K562 (cell line): ENCODE data around the gene POLD1. TPM values are rescaled to one million over a fixed set of nuclear protein-coding genes. Genes with fewer than 3 reads are reported as not detected.
A peak's percentile ranks its signal among the peaks of the same experiment; 100 is the strongest.

Experiments
- DDX20 ChIP-seq: fragments of 450-650 bp; IDR thresholded peaks from 2 replicates; pipeline ENCODE4 v1.6.1; 2016; ENCODE audit warnings: missing genetic modification characterization, low read depth, mild to moderate bottlenecking, missing compliant biosample characterization, moderate library complexity
- ETS2 ChIP-seq: IDR thresholded peaks from 2 replicates; pipeline ENCODE4 v1.6.1; 2016; ENCODE audit warnings: borderline replicate concordance, missing genetic modification characterization, mild to moderate bottlenecking, moderate library complexity, missing compliant biosample characterization; ENCODE audit not compliant: poor library complexity, severe bottlenecking
- GTF2F1 ChIP-seq: IDR thresholded peaks from 2 replicates; pipeline ENCODE4 v1.6.1; 2011; ENCODE audit warnings: low read depth, low read length, improper control_type of control experiment
- JUNB ChIP-seq: fragments of 450-650 bp; formaldehyde crosslinking; conservative IDR thresholded peaks from 2 replicates; pipeline ENCODE4 v1.4.0; 2020; ENCODE audit warnings: mild to moderate bottlenecking
- KDM4B ChIP-seq, 2 experiments: fragments of 450-650 bp in 1 of 2; sonication (generic) in 1 of 2; IDR thresholded peaks; 2 replicates each; pipeline ENCODE4 v1.6.1; 2016 to 2017; ENCODE audit warnings: borderline replicate concordance in 2 of 2, antibody characterized with exemption in 1 of 2, low read depth in 1 of 2, mild to moderate bottlenecking in 1 of 2
- KDM5B ChIP-seq: fragments of 200-600 bp; sonication (generic); IDR thresholded peaks from 2 replicates; pipeline ENCODE4 v1.6.1; 2012; ENCODE audit warnings: low read depth, mild to moderate bottlenecking, moderate library complexity, low read length, control low read depth, inconsistent platforms; ENCODE audit not compliant: insufficient replicate concordance
- MED1 ChIP-seq: sonication (generic); formaldehyde crosslinking; IDR thresholded peaks from 2 replicates; pipeline ENCODE4 v1.8.1; 2023; ENCODE audit warnings: missing genetic modification reagents, borderline replicate concordance
- PRMT5 ChIP-seq: sonication (generic); formaldehyde crosslinking; IDR thresholded peaks from 2 replicates; pipeline ENCODE4 v1.5.0; 2020; ENCODE audit warnings: missing genetic modification reagents
- RBM14 ChIP-seq: fragments of 200-400 bp; formaldehyde crosslinking; IDR thresholded peaks from 2 replicates; pipeline ENCODE4 v1.6.1; 2018; ENCODE audit warnings: low read depth, mild to moderate bottlenecking, low read length, moderate library complexity, borderline replicate concordance; ENCODE audit not compliant: insufficient read depth
- TAF15 ChIP-seq: fragments of 200-400 bp; formaldehyde crosslinking; IDR thresholded peaks from 2 replicates; pipeline ENCODE4 v1.6.1; 2017; ENCODE audit warnings: mild to moderate bottlenecking, low read depth, low read length, moderate library complexity
- ZBTB7A ChIP-seq: IDR thresholded peaks from 2 replicates; pipeline ENCODE4 v1.6.1; 2011; ENCODE audit warnings: low read depth, mild to moderate bottlenecking, low read length, moderate library complexity, borderline replicate concordance; ENCODE audit not compliant: control insufficient read depth
- ZBTB8A ChIP-seq: fragments of 450-650 bp; IDR thresholded peaks from 2 replicates; pipeline ENCODE4 v1.6.1; 2018; ENCODE audit warnings: mild to moderate bottlenecking, moderate library complexity; ENCODE audit not compliant: partially characterized antibody
- ZNF316 ChIP-seq: fragments of 450-650 bp; IDR thresholded peaks from 2 replicates; pipeline ENCODE4 v1.6.1; 2016
- ZNF76 ChIP-seq: fragments of 250-450 bp; sonication (Bioruptor Pico); IDR thresholded peaks from 2 replicates; pipeline ENCODE4 v1.4.0; 2020; ENCODE audit warnings: mild to moderate bottlenecking, moderate library complexity, borderline replicate concordance
- polyA plus RNA-seq, 8 experiments: library from polyadenylated mRNA; depleted of rRNA in 4 of 8; stranded (reverse) in 5 of 8; unstranded in 3 of 8; fragments of >200 nt; fragmentation: Nextera tagmentation in 2 of 8; fragmentation: Illumina TruSeq in 1 of 8; extraction: Ambion mirVana in 2 of 8; extraction: Trizol in 1 of 8; gene quantifications; 2 replicates each; pipeline versions ENCODE4 v1.2.1 to v1.2.3, GENCODE V29; 2011 to 2014; ENCODE audit warnings: inconsistent platforms in 1 of 8, missing spikeins in 1 of 8
- total RNA-seq, 7 experiments: library from RNA; depleted of rRNA in 6 of 7; stranded (reverse); fragments of >200 nt in 6 of 7; fragmentation: Illumina TruSeq in 2 of 7; extraction: Trizol in 2 of 7; gene quantifications; 2 replicates each; pipeline versions ENCODE4 v1.2.1 to v1.2.3, GENCODE V29; 2011 to 2021; ENCODE audit warnings: low replicate concordance in 1 of 7
- TF ChIP-seq, protein P1 (sequence below): fragments of 450-650 bp; IDR thresholded peaks from 2 replicates; pipeline ENCODE4 v1.6.1; 2016; ENCODE audit warnings: missing biosample characterization, missing genetic modification characterization
- TF ChIP-seq, protein P2 (sequence below): IDR thresholded peaks from 3 replicates; pipeline ENCODE4 v1.6.1; 2011; ENCODE audit warnings: borderline replicate concordance, mild to moderate bottlenecking; ENCODE audit not compliant: insufficient read length, insufficient read depth
- TF ChIP-seq, protein P3 (sequence below): fragments of 250-450 bp; sonication (Bioruptor Pico); IDR thresholded peaks from 2 replicates; pipeline ENCODE4 v1.8.0; 2022; ENCODE audit warnings: inconsistent platforms
- TF ChIP-seq, protein P4 (sequence below): fragments of 250-450 bp; sonication (Bioruptor Pico); IDR thresholded peaks from 2 replicates; pipeline ENCODE4 v1.4.0; 2020; ENCODE audit warnings: borderline replicate concordance
- TF ChIP-seq, protein P5 (sequence below): fragments of 450-650 bp; formaldehyde crosslinking; IDR thresholded peaks from 2 replicates; pipeline ENCODE4 v1.4.0; 2020; ENCODE audit warnings: mild to moderate bottlenecking, moderate library complexity

Gene POLD1
- total and polyA plus RNA-seq, 9 of the 15 experiments (the other 6 are each of a cell fraction or from before 2014, with no cell fraction given), result 1.3 to 312 (median 47.8) TPM

DNA sequence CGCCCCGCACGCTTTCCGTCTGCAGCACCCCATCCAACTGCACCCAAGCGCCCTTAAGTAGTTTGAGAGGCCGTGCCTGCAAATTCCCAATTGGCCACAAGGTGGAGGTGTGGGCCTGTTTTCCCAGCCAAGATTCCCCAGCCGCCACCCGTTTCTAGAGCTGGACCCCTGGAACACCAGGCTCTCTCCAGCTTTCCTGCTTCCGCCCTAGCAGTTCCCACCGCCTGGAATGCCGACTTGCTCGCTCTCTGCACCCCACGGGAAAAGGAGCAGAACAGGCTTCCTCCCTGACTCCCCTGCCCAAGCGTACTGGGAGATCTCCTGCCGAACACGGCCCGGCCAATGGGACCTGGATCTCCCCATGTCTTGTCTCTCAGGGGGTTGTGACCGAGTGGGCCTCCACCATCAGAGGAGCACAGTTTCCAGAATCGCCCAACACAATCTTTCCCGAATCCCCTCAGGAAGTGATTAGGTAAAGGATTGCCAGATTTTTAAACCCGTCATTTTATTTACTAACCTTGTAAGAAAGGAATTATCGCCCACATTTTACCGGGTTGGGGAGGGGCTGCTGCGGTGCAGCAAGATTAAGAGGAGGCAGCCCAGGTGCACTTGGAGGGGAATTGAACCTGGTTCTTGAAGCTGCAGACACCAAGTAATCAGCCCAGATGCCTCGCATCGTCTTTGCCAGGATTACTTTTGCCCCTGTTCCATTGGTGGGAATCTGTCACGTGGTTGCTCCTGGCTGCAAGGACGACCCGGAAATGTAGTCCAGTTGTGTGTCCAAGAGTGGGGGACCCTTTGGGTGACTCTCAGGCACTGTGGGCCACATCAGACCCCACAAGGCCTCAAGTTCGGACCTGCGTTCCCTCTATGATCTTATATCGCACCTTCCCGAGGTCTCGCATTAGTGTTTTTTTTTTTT, 15.2 kb upstream of the POLD1 start (continued):
- no peak for TF ChIP-seq PRMT5
- TF ChIP-seq KDM5B, result peak; percentile 30
- TF ChIP-seq, protein P1, sequence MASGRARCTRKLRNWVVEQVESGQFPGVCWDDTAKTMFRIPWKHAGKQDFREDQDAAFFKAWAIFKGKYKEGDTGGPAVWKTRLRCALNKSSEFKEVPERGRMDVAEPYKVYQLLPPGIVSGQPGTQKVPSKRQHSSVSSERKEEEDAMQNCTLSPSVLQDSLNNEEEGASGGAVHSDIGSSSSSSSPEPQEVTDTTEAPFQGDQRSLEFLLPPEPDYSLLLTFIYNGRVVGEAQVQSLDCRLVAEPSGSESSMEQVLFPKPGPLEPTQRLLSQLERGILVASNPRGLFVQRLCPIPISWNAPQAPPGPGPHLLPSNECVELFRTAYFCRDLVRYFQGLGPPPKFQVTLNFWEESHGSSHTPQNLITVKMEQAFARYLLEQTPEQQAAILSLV, result no peak
- TF ChIP-seq, protein P2, sequence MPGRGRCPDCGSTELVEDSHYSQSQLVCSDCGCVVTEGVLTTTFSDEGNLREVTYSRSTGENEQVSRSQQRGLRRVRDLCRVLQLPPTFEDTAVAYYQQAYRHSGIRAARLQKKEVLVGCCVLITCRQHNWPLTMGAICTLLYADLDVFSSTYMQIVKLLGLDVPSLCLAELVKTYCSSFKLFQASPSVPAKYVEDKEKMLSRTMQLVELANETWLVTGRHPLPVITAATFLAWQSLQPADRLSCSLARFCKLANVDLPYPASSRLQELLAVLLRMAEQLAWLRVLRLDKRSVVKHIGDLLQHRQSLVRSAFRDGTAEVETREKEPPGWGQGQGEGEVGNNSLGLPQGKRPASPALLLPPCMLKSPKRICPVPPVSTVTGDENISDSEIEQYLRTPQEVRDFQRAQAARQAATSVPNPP, result no peak
- TF ChIP-seq ZNF316, result no peak
- TF ChIP-seq RBM14, result no peak
- TF ChIP-seq ZBTB8A, result no peak
- TF ChIP-seq KDM4B (IDR thresholded peaks at IDR 0.05; ENCODE audit: borderline replicate concordance in 2 of 2, low read depth in 1 of 2), result no peak
- no peak for TF ChIP-seq TAF15
- TF ChIP-seq, protein P3, sequence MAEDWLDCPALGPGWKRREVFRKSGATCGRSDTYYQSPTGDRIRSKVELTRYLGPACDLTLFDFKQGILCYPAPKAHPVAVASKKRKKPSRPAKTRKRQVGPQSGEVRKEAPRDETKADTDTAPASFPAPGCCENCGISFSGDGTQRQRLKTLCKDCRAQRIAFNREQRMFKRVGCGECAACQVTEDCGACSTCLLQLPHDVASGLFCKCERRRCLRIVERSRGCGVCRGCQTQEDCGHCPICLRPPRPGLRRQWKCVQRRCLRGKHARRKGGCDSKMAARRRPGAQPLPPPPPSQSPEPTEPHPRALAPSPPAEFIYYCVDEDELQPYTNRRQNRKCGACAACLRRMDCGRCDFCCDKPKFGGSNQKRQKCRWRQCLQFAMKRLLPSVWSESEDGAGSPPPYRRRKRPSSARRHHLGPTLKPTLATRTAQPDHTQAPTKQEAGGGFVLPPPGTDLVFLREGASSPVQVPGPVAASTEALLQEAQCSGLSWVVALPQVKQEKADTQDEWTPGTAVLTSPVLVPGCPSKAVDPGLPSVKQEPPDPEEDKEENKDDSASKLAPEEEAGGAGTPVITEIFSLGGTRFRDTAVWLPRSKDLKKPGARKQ (CRISPR knock-in tag), result no peak
- TF ChIP-seq MED1 (CRISPR knock-in tag), result no peak
- TF ChIP-seq ETS2, result no peak
- TF ChIP-seq ZNF76 (CRISPR knock-in tag), result no peak
- TF ChIP-seq, protein P4, sequence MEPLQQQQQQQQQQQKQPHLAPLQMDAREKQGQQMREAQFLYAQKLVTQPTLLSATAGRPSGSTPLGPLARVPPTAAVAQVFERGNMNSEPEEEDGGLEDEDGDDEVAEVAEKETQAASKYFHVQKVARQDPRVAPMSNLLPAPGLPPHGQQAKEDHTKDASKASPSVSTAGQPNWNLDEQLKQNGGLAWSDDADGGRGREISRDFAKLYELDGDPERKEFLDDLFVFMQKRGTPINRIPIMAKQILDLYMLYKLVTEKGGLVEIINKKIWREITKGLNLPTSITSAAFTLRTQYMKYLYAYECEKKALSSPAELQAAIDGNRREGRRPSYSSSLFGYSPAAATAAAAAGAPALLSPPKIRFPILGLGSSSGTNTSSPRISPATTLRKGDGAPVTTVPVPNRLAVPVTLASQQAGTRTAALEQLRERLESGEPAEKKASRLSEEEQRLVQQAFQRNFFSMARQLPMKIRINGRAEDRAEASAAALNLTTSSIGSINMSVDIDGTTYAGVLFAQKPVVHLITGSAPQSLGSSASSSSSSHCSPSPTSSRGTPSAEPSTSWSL (CRISPR knock-in tag), result no peak
- no peak for TF ChIP-seq JUNB
- TF ChIP-seq ZBTB7A, result no peak
- TF ChIP-seq GTF2F1, result no peak
- no peak for TF ChIP-seq DDX20 (tag)
- TF ChIP-seq, protein P5, sequence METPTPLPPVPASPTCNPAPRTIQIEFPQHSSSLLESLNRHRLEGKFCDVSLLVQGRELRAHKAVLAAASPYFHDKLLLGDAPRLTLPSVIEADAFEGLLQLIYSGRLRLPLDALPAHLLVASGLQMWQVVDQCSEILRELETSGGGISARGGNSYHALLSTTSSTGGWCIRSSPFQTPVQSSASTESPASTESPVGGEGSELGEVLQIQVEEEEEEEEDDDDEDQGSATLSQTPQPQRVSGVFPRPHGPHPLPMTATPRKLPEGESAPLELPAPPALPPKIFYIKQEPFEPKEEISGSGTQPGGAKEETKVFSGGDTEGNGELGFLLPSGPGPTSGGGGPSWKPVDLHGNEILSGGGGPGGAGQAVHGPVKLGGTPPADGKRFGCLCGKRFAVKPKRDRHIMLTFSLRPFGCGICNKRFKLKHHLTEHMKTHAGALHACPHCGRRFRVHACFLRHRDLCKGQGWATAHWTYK (CRISPR knock-in tag), result no peak
